ENCODE measurements around the gene SLC4A5. TPM values are rescaled to one million over a fixed set of nuclear protein-coding genes. Genes with fewer than 3 reads are reported as not detected.

The SLC4A5 gene
- total RNA-seq, 2 experiments from 2014 or later = 1.6 to 2.8 TPM

DNA sequence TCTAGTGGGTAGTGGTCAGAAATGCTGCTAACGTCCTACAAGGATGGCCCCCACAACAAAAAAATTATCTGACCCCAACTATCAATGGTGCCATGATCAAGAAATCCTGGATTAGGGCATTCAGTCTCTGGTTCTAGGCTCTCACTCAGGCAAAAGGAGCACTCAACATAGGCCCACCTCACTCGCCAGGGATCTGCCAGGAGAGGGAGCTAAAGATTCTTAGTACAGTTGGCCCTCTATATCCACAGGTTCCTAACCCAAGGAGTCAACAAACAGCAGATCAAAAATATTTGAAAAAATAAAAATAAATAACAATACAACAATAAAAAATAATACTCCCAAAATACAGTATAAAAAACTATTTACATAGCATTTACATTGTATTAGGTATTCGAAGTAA is 10.0 kb downstream of the SLC4A5 start:
- Mint-ChIP-seq H3K9me3 (ENCODE audit: insufficient read depth) (no peaks in the 10 kb centered on the region), H3K4me1 (ENCODE audit: low read depth) (peaks cover 7% of the 10 kb centered on the region), H3K27ac (no peak overlapping the region), H3K36me3 (ENCODE audit: low read depth) (no peaks in the 10 kb centered on the region), H3K4me3 (no peak overlapping the region), H3K27me3 (ENCODE audit: low read depth) (no peaks in the 10 kb centered on the region)
- ATAC-seq (no peak), DNase-seq (peak; percentile 45)
- ChIA-PET POLR2A (no interaction called here), CTCF (interaction anchor here (0.7 to 7.0 kb wide), 9 partner anchors 9 to 511 kb away, joined by 3 to 121 read pairs (median 42); no protein-coding TSS in a partner anchor)

DNA sequence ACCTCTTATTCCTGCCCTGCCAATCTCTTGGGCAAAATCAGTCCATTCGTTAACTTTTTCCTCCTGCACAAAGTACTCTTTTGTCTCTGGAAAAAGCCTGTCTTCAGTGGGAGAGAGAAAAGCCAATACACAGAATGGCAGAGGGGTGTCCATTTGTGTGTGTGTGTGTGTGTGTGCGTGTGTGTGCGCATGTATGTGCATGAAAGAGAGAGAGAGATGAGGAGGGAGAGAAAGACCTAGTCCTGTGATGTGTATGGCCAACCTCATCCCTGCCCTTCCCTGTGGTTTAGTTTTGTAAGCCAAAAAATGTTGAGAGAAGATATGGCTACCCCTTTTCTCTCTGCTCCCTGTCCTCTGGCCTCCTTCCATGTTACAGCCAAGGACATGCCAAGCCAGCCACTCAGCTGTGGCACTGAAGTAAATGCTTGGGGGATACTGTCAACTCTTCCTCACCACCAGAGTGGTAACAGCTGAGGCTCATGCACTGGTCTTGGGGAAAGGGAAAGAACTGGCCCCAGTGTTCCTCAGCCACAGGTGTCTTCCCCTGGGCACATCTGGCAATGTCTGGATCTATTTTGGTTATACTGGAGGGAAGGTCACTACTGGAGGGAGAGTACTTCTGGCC is 10.6 kb downstream of the SLC4A5 start:
- Mint-ChIP-seq H3K4me3 (no peak overlapping the region), H3K27ac (no peak overlapping the region), H3K27me3 (ENCODE audit: low read depth) (no peaks in the 10 kb centered on the region), H3K9me3 (ENCODE audit: insufficient read depth) (no peaks in the 10 kb centered on the region), H3K36me3 (ENCODE audit: low read depth) (no peaks in the 10 kb centered on the region), H3K4me1 (ENCODE audit: low read depth) (peaks cover 12% of the 10 kb centered on the region)
- ChIA-PET CTCF (interaction anchor here (0.8 to 7.0 kb wide), 8 partner anchors 9 to 510 kb away, joined by 3 to 121 read pairs (median 24); no protein-coding TSS in a partner anchor), POLR2A (no interaction called here)
- DNase-seq (no peak), ATAC-seq (no peak)

DNA sequence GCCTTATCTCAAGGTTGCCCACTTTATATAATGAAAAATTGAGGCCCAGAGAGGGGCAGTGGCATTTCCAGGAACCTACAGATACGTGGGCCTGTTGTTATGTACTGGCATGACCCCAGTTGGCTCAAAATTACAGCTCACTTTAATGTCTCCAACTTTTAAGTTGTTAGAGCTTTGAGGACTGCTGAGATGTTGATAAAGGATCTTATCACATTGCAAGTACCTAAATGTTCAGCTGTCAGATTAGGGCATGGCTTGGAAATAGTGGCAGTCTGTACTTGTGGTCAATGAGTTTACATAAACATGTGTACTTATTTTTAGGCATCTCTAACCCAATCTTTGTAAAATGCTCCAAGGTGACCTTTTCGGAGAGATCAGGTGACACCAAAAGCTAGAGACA is 14.6 kb downstream of the SLC4A5 start:
- no peak for DNase-seq

GRCh38 chr2:74328074-74328473 is 15.1 kb downstream of the SLC4A5 start:
- peaks cover 3% of the 10 kb centered on the region for H3K27me3 Mint-ChIP-seq (ENCODE audit: low read depth)
- no peak overlapping the region for H3K4me3 Mint-ChIP-seq
- no peak overlapping the region for H3K27ac Mint-ChIP-seq
- peaks cover 14% of the 10 kb centered on the region for H3K4me1 Mint-ChIP-seq (ENCODE audit: low read depth)
- POLR2A ChIA-PET = interaction anchor here (0.8 kb wide), 2 partner anchors 27 to 216 kb away, joined by 3 read pairs; no protein-coding TSS in a partner anchor
- ATAC-seq (no peak), DNase-seq (no peak)
- CTCF ChIA-PET = interaction anchor here (0.7 to 1.8 kb wide), 5 partner anchors 14 to 181 kb away, joined by 3 to 8 read pairs (median 4); no protein-coding TSS in a partner anchor
- H3K9me3 Mint-ChIP-seq (ENCODE audit: insufficient read depth) = no peaks in the 10 kb centered on the region
- no peaks in the 10 kb centered on the region for H3K36me3 Mint-ChIP-seq (ENCODE audit: low read depth)

More for the DNA sequence above, 14.6 kb downstream of the SLC4A5 start:
- no peak for ATAC-seq
- Mint-ChIP-seq H3K4me3 (no peak overlapping the region), H3K27ac (no peak overlapping the region), H3K36me3 (ENCODE audit: low read depth) (no peaks in the 10 kb centered on the region), H3K27me3 (ENCODE audit: low read depth) (peaks cover 3% of the 10 kb centered on the region), H3K4me1 (ENCODE audit: low read depth) (peaks cover 14% of the 10 kb centered on the region), H3K9me3 (ENCODE audit: insufficient read depth) (no peaks in the 10 kb centered on the region)
- POLR2A ChIA-PET = interaction anchor here (0.8 kb wide), 2 partner anchors 26 to 216 kb away, joined by 3 read pairs; no protein-coding TSS in a partner anchor
- CTCF ChIA-PET = interaction anchor here (1.0 to 1.6 kb wide), 3 partner anchors 13 to 181 kb away, joined by 3 to 8 read pairs (median 4); no protein-coding TSS in a partner anchor

DNA sequence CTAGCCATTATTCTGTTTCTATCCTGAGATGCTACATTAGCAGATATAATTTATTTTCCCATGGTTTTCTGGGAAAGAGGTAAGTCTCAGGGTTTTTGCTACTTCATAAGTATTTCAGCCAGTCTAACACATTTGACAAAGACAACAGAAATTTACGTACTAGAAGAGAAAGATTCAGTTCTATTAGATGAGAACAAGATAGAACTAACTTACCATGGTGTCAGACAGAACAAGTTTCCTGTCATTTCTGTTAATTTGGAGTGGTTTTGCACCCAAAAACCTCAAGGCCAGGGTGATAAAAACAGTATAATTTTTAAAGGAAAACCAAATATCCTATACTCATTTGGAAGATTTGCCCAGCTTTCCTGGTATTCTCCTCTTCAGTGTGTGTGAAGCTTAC is 15.6 kb downstream of the SLC4A5 start:
- Mint-ChIP-seq H3K36me3 (ENCODE audit: low read depth) (no peaks in the 10 kb centered on the region), H3K27ac (no peak overlapping the region), H3K4me1 (ENCODE audit: low read depth) (peaks cover 14% of the 10 kb centered on the region), H3K4me3 (no peak overlapping the region), H3K9me3 (ENCODE audit: insufficient read depth) (no peaks in the 10 kb centered on the region), H3K27me3 (ENCODE audit: low read depth) (peaks cover 3% of the 10 kb centered on the region)
- POLR2A ChIA-PET = no interaction called here
- ATAC-seq (no peak), DNase-seq (no peak)
- CTCF ChIA-PET = interaction anchor here (0.7 to 7.8 kb wide), 6 partner anchors 7 to 180 kb away, joined by 3 to 97 read pairs (median 4); no protein-coding TSS in a partner anchor

GRCh38 chr2:74327199-74327598 is 16.0 kb downstream of the SLC4A5 start:
- Mint-ChIP-seq H3K27ac (no peak overlapping the region), H3K4me1 (ENCODE audit: low read depth) (peaks cover 14% of the 10 kb centered on the region), H3K36me3 (ENCODE audit: low read depth) (no peaks in the 10 kb centered on the region), H3K9me3 (ENCODE audit: insufficient read depth) (no peaks in the 10 kb centered on the region), H3K27me3 (ENCODE audit: low read depth) (peaks cover 3% of the 10 kb centered on the region), H3K4me3 (no peak overlapping the region)
- POLR2A ChIA-PET = no interaction called here
- CTCF ChIA-PET = interaction anchor here (0.7 to 7.8 kb wide), 5 partner anchors 8 to 78 kb away, joined by 3 to 97 read pairs (median 8); no protein-coding TSS in a partner anchor
- ATAC-seq (no peak), DNase-seq (no peak)

- DNase-seq = no peak
- Mint-ChIP-seq H3K27ac (no peak overlapping the region), H3K9me3 (ENCODE audit: insufficient read depth) (no peaks in the 10 kb centered on the region), H3K36me3 (ENCODE audit: low read depth) (no peaks in the 10 kb centered on the region), H3K27me3 (ENCODE audit: low read depth) (peaks cover 3% of the 10 kb centered on the region), H3K4me1 (ENCODE audit: low read depth) (peaks cover 14% of the 10 kb centered on the region), H3K4me3 (no peak overlapping the region)
- ChIA-PET CTCF (interaction anchor here (0.9 to 7.8 kb wide), 4 partner anchors 9 to 106 kb away, joined by 3 to 97 read pairs (median 11); no protein-coding TSS in a partner anchor), POLR2A (no interaction called here)
- ATAC-seq = no peak
These were observed 17.4 kb downstream of the SLC4A5 start for GRCh38 chr2:74325815-74326214.

GRCh38 chr2:74321737-74322136 is 21.5 kb downstream of the SLC4A5 start:
- POLR2A ChIA-PET = no interaction called here
- H3K27ac Mint-ChIP-seq = no peak overlapping the region
- H3K4me1 Mint-ChIP-seq (ENCODE audit: low read depth) = no peaks in the 10 kb centered on the region
- H3K27me3 Mint-ChIP-seq (ENCODE audit: low read depth) = peaks cover 6% of the 10 kb centered on the region
- DNase-seq = no peak
- CTCF ChIA-PET = interaction anchor here (7.8 kb wide), 1 partner anchor 13 kb away, joined by 97 read pairs; no protein-coding TSS in a partner anchor
- ATAC-seq = no peak
- no peaks in the 10 kb centered on the region for H3K9me3 Mint-ChIP-seq (ENCODE audit: insufficient read depth)
- no peak overlapping the region for H3K4me3 Mint-ChIP-seq
- no peaks in the 10 kb centered on the region for H3K36me3 Mint-ChIP-seq (ENCODE audit: low read depth)

- DNase-seq (no peak), ATAC-seq (no peak)
- Mint-ChIP-seq H3K27me3 (ENCODE audit: low read depth) (peaks cover 2% of the 10 kb centered on the region), H3K4me3 (no peak overlapping the region), H3K27ac (no peak overlapping the region), H3K36me3 (ENCODE audit: low read depth) (no peaks in the 10 kb centered on the region), H3K4me1 (ENCODE audit: low read depth) (no peaks in the 10 kb centered on the region), H3K9me3 (ENCODE audit: insufficient read depth) (no peaks in the 10 kb centered on the region)
- ChIA-PET POLR2A (no interaction called here), CTCF (interaction anchor here (3.0 kb wide), 1 partner anchor 17 kb away, joined by 11 read pairs; no protein-coding TSS in a partner anchor)
These were observed 25.5 kb downstream of the SLC4A5 start for GRCh38 chr2:74317701-74318100.

- H3K4me3 Mint-ChIP-seq = no peak overlapping the region
- DNase-seq (no peak), ATAC-seq (no peak)
- H3K27me3 Mint-ChIP-seq (ENCODE audit: low read depth) = peaks cover 3% of the 10 kb centered on the region
- ChIA-PET POLR2A (no interaction called here), CTCF (interaction anchor here (3.0 kb wide), 1 partner anchor 18 kb away, joined by 11 read pairs; no protein-coding TSS in a partner anchor)
- no peaks in the 10 kb centered on the region for H3K4me1 Mint-ChIP-seq (ENCODE audit: low read depth)
- H3K27ac Mint-ChIP-seq = no peak overlapping the region
- no peaks in the 10 kb centered on the region for H3K36me3 Mint-ChIP-seq (ENCODE audit: low read depth)
- no peaks in the 10 kb centered on the region for H3K9me3 Mint-ChIP-seq (ENCODE audit: insufficient read depth)
These were observed 26.5 kb downstream of the SLC4A5 start for GRCh38 chr2:74316627-74317295.

DNA sequence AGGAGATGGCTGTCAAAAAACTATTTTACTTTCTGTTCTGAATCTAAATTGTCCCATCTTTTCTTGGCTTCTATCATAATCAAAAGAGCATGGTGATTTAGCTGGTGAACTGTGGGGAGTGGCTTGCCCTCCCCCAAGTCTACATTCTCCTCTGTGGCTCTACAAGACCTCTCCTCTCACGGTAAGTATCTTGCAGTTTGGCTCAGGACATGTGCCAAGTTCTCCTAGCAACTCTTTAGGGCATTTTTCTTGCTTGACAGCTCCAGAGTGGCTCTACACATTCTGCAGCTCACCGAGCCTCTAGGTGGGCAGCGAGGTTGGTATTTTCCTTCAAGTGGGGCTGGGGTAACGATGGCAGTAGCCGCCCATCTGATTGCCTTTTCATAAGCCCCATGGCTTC is 29.1 kb downstream of the SLC4A5 start:
- Mint-ChIP-seq H3K27me3 (ENCODE audit: low read depth) (peaks cover 6% of the 10 kb centered on the region), H3K9me3 (ENCODE audit: insufficient read depth) (no peaks in the 10 kb centered on the region), H3K27ac (no peak overlapping the region), H3K4me3 (no peak overlapping the region), H3K36me3 (ENCODE audit: low read depth) (no peaks in the 10 kb centered on the region), H3K4me1 (ENCODE audit: low read depth) (no peaks in the 10 kb centered on the region)
- ChIA-PET CTCF (interaction anchor here (1.9 to 2.5 kb wide), 2 partner anchors 9 to 21 kb away, joined by 5 to 8 read pairs; no protein-coding TSS in a partner anchor), POLR2A (no interaction called here)
- DNase-seq = no peak
- no peak for ATAC-seq

- Mint-ChIP-seq H3K27ac (no peak overlapping the region), H3K4me1 (ENCODE audit: low read depth) (no peaks in the 10 kb centered on the region), H3K4me3 (no peak overlapping the region), H3K27me3 (ENCODE audit: low read depth) (peaks cover 6% of the 10 kb centered on the region), H3K9me3 (ENCODE audit: insufficient read depth) (no peaks in the 10 kb centered on the region), H3K36me3 (ENCODE audit: low read depth) (no peaks in the 10 kb centered on the region)
- ATAC-seq = no peak
- ChIA-PET CTCF (interaction anchor here (1.9 to 2.5 kb wide), 2 partner anchors 10 to 22 kb away, joined by 5 to 8 read pairs; no protein-coding TSS in a partner anchor), POLR2A (no interaction called here)
- DNase-seq = no peak
These were observed 29.7 kb downstream of the SLC4A5 start for GRCh38 chr2:74313497-74313896.

Measured in activated CD8-positive, alpha-beta T cell treated with anti-CD3 and anti-CD28 coated beads, Interleukin-2, amount 10 ng/mL, durations not matched to agents 7 days and 5 days (primary cell).